Lower leg skin (tissue), 4 donors: ENCODE data around the gene TRIP4. TPM values are rescaled to one million over a fixed set of nuclear protein-coding genes. Genes with fewer than 3 reads are reported as not detected.
"Not testable (repeated sequence)": the region's sequence is repeated elsewhere in the genome, so short reads cannot be mapped to it uniquely, and the experiment has no call there.

Experiments used
- DNase-seq, 2 donors: peaks; one replicate each; pipeline ENCODE4 v3.0.0-alpha.2; 2019; ENCODE audit warnings: low spot score in 2 of 2
- H3K4me3 ChIP-seq: fragments of 200-600 bp; sonication (generic); 2 replicates; pipeline ENCODE4 v1.5.1; 2017; ENCODE audit warnings: mild to moderate bottlenecking, low read depth; ENCODE audit not compliant: poor library complexity, severe bottlenecking
- POLR2A ChIP-seq, 2 donors: fragments of 450-650 bp; IDR thresholded peaks; one replicate each; pipeline ENCODE4 v1.6.1; 2016 to 2017; ENCODE audit warnings: antibody characterized with exemption in 2 of 2, mild to moderate bottlenecking in 1 of 2, moderate library complexity in 1 of 2
- WGBS, 2 donors: methylation state at CpG; one replicate each; pipeline ENCODE4 v1.1.5; 2018; 5-methylcytosine and 5-hydroxymethylcytosine counted together
- intact Hi-C: fragments of 100-400 bp; cut with DNase I; formaldehyde crosslinking; loops from one replicate; pipeline ENCODE4 v1.15.0; 2023; ENCODE audit warnings: low total_unique reads
- total RNA-seq, 4 donors: library from RNA; depleted of rRNA; stranded (reverse); fragments of >200 nt; gene quantifications; one replicate each; pipeline ENCODE4 v1.1.0, GENCODE V29; 2016
- TF ChIP-seq, protein P1 (sequence below), 3 donors: fragments of 450-650 bp; IDR thresholded peaks; one replicate each; pipeline ENCODE4 v1.5.1; 2016; ENCODE audit warnings: antibody characterized with exemption in 3 of 3, mild to moderate bottlenecking in 3 of 3, moderate library complexity in 2 of 3

The TRIP4 gene
- total RNA-seq, 4 donors from 2014 or later: 9.7 to 13.8 (median 13.1) TPM

DNA sequence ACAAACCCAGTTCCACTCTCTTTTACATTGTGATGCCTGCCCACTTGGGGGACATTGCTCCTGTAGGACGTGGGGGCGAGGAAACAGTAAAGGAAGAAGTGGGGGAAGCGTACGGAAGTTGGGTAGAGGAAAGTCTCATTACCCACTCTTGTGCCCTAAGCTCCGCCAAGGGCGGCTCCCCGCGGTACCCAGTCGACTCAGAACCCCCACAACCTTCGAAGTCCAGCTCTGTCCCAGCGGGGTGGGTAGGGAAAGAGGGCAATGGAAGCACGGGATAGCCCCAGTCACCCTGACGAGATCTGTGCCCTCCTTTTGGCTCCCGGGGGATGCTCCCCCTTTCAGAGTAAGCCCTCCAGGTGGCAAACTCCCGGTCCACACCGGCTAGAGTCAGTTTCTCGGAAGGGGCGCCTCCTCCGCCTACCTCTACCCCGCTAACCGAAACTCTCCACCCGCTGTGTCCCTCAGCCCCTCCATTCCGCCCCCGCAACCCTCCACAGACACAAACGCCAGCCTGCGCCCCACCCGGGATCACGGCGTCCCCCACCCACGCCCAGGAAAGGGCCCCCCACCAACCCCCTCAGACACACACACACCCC lies 32.2 kb upstream of the TRIP4 start:
- TF ChIP-seq, protein P1, sequence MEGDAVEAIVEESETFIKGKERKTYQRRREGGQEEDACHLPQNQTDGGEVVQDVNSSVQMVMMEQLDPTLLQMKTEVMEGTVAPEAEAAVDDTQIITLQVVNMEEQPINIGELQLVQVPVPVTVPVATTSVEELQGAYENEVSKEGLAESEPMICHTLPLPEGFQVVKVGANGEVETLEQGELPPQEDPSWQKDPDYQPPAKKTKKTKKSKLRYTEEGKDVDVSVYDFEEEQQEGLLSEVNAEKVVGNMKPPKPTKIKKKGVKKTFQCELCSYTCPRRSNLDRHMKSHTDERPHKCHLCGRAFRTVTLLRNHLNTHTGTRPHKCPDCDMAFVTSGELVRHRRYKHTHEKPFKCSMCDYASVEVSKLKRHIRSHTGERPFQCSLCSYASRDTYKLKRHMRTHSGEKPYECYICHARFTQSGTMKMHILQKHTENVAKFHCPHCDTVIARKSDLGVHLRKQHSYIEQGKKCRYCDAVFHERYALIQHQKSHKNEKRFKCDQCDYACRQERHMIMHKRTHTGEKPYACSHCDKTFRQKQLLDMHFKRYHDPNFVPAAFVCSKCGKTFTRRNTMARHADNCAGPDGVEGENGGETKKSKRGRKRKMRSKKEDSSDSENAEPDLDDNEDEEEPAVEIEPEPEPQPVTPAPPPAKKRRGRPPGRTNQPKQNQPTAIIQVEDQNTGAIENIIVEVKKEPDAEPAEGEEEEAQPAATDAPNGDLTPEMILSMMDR (IDR thresholded peaks at IDR 0.05): no peak
- no peak for TF ChIP-seq POLR2A (IDR thresholded peaks at IDR 0.05)
- 0 to 1% methylated on average over 29 to 30 of the region's 30 CpGs for WGBS, 2 donors
- H3K4me3 ChIP-seq: peak overlapping the region; percentile 99
- intact Hi-C loops: no loop called here
- no peak for DNase-seq

DNA sequence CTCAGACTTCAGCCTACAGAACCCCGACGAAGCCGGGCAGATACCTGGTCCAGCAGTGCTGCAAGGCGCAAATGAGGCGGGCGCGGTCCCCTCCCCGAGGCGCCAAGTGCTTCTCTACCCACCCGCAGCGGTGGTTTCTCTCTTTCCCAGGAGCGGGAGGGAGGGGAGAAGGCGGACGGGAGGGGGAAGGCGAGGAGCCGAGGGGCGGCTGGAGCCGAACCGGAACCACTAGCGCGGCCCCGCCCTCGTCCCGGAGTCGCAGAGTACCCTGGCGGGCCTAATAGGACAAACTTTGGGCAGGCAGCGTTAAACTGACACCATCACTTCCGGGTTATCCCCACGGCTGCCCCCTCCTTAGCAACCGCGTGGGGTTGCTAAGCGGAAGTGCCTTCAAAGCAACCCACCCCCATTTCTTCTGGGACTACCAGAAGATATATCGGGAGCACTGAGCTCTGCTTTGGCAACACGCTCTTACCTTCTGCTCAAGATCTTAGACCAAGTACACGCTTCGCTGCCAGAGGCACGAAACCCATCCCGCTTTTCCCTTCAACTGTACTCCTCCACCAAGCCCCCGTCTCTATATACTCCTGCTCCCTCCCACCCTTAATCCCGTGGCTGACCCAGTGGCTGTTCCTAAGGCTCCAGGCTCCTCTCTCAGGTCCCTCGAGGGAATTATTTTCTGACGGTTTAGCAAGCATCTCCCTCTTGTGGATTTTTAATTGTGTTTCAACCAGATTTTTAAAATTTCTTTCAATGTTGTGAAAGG lies 31.5 kb upstream of the TRIP4 start, which contains the start of gene CSNK1G1:
TSS of gene CSNK1G1 (minus strand) at position 230 of the 766 bp plus-strand sequence. CDS start 55,674 bp downstream, outside the sequence.
- TF ChIP-seq POLR2A (IDR thresholded peaks at IDR 0.05): no peak
- TF ChIP-seq, protein P1 (IDR thresholded peaks at IDR 0.05): no peak
- DNase-seq: peak; percentile 93 to 98
- peak within 1 kb of the TSS; percentile 99 for H3K4me3 ChIP-seq
- intact Hi-C loops: no loop called here
- 1% methylated on average over 36 to 38 of the region's 42 CpGs for WGBS, 2 donors

DNA sequence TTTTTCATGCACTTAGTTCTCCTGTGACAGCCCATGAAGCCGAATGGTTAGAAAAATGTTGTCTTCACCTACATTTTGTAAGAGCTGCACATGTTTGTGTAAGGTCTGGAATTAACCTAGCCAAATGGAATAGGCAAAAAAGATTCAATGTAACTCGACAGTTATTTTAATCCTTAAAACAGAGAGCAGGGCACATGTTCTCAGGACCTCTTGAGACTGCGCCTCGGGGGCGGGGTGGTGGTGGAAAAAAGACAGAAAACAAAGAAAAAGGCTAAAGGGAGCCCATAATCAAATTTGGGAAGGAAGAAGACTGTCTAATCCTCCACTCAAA lies 31.0 kb upstream of the TRIP4 start:
- WGBS, 2 donors: 28 to 36% methylated on average over 5 of the region's 5 CpGs
- DNase-seq: peak in 1 of 2 donors; percentile 75
- TF ChIP-seq POLR2A (IDR thresholded peaks at IDR 0.05): no peak
- TF ChIP-seq, protein P1 (IDR thresholded peaks at IDR 0.05): no peak
- H3K4me3 ChIP-seq: peak overlapping the region; percentile 99
- intact Hi-C loops: no loop called here

DNA sequence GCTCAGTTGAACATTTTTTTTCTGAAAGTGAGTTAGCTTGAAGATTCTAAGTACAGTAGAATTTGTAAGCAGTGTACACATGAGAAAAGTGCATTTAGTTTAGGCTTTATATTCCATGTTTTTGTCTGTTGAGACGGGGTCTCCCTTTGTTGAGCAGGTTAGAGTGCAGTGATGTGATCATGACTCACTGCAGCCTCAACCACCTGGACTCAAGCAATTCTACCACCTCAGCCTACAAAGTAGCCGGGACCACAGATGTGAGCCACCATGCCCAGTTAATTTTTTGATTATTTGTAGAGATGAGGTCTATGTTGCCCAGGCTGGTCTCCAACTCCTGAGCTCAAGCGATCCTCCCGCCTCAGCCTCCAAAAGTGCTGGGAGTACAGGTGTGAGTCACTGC lies 26.4 kb upstream of the TRIP4 start:
- no peak overlapping the region for H3K4me3 ChIP-seq
- 92 to 97% methylated on average over 4 of the region's 4 CpGs for WGBS, 2 donors
- DNase-seq: no peak
- intact Hi-C loops: no loop called here
- TF ChIP-seq, protein P1 (IDR thresholded peaks at IDR 0.05): no peak
- TF ChIP-seq POLR2A (IDR thresholded peaks at IDR 0.05): no peak

DNA sequence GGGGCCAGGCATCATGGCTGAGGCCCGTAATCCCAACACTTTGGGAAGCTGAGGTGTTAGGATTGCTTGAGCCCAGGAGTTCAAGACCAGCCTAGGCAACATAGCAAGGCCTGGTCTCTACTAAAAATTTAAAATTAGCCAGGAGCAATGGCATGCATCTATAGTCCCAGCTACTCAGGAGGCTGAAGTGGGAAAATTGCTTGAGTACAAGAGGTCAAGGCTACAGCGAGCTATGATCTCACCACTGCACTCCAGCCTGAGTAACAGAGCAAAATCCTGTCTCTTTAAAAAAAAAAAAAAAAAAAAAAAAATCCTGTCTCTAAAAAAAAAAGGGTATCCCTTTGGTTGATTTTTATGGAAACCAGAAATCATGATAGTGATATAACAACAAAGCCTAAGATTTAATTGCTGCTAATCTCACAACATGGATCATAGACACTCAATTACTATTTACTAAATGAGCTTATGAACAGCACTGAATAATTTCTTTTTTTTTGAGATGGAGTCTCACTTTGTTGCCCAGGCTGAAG lies 18.5 kb upstream of the TRIP4 start:
- peak in 1 of 2 donors; percentile 31 for DNase-seq
- intact Hi-C loops: no loop called here
- H3K4me3 ChIP-seq: no peak overlapping the region
- TF ChIP-seq, protein P1 (IDR thresholded peaks at IDR 0.05): no peak
- TF ChIP-seq POLR2A (IDR thresholded peaks at IDR 0.05): no peak
- WGBS, 2 donors: 91 to 98% methylated on average over 2 of the region's 2 CpGs

DNA sequence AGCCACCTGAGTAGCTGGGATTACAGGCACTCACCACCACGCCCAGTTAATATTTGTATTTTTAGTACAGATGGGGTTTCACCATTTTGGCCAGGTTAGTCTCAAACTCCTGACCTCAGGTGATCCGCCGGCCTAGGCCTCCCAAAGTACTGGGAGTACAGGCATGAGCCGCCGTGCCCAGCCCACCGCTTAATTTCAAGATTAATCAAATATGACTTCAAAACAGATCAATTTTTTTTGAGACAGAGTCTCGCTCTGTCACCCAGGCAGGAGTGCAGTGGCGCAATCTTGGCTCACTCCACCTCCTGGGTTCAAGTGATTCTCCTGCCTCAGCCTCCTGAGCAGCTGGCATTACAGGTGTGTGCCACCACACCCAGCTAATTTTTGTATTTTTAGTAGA lies 16.3 kb upstream of the TRIP4 start:
- H3K4me3 ChIP-seq, intact Hi-C loops: not testable (repeated sequence)
- WGBS, 2 donors: 96 to 98% methylated on average over 8 of the region's 8 CpGs
- DNase-seq: peak in 1 of 2 donors; percentile 56
